HUES64 (cell line): ENCODE data around the gene TMEM63B. TPM values are rescaled to one million over a fixed set of nuclear protein-coding genes. Genes with fewer than 3 reads are reported as not detected.

Experiments used
- H3K27ac ChIP-seq: 2 replicates; pipeline ENCODE4 v1.7.0; 2013; ENCODE audit warnings: low read depth, low read length, inconsistent platforms
- H3K27me3 ChIP-seq: 2 replicates; pipeline ENCODE4 v1.6.1; 2013; ENCODE audit warnings: mild to moderate bottlenecking, low read length; ENCODE audit not compliant: insufficient read depth
- H3K36me3 ChIP-seq: 2 replicates; pipeline ENCODE4 v1.6.1; 2013; ENCODE audit warnings: mild to moderate bottlenecking, low read length; ENCODE audit not compliant: insufficient read depth
- H3K4me1 ChIP-seq: 2 replicates; pipeline ENCODE4 v1.6.1; 2013; ENCODE audit warnings: mild to moderate bottlenecking, low read length, moderate library complexity; ENCODE audit not compliant: insufficient read depth
- H3K4me3 ChIP-seq: 2 replicates; pipeline ENCODE4 v1.5.1; 2013; ENCODE audit warnings: mild to moderate bottlenecking, low read length, moderate library complexity
- H3K9ac ChIP-seq: 2 replicates; pipeline ENCODE4 v1.6.1; 2013; ENCODE audit warnings: mild to moderate bottlenecking, low read depth, low read length
- H3K9me3 ChIP-seq: 2 replicates; pipeline ENCODE4 v1.6.1; 2013; ENCODE audit warnings: low read depth, low read length; ENCODE audit not compliant: insufficient read depth
- WGBS: fragments of 150-250, 120-280 bp; methylation state at CpG from one replicate; pipeline ENCODE4 v1.1.7; 2013; ENCODE audit warnings: missing lambda C conversion rate; 5-methylcytosine and 5-hydroxymethylcytosine counted together
- polyA plus RNA-seq, 2 experiments: library from polyadenylated mRNA; stranded (reverse); fragments of 50-300 nt; gene quantifications; one replicate each; pipeline ENCODE4 v1.2.3, GENCODE V29; 2013

Gene TMEM63B
- 28.4 TPM for polyA plus RNA-seq (2013, experiment 1 of 2)
- 34.5 TPM for polyA plus RNA-seq (2013, experiment 2 of 2)

DNA sequence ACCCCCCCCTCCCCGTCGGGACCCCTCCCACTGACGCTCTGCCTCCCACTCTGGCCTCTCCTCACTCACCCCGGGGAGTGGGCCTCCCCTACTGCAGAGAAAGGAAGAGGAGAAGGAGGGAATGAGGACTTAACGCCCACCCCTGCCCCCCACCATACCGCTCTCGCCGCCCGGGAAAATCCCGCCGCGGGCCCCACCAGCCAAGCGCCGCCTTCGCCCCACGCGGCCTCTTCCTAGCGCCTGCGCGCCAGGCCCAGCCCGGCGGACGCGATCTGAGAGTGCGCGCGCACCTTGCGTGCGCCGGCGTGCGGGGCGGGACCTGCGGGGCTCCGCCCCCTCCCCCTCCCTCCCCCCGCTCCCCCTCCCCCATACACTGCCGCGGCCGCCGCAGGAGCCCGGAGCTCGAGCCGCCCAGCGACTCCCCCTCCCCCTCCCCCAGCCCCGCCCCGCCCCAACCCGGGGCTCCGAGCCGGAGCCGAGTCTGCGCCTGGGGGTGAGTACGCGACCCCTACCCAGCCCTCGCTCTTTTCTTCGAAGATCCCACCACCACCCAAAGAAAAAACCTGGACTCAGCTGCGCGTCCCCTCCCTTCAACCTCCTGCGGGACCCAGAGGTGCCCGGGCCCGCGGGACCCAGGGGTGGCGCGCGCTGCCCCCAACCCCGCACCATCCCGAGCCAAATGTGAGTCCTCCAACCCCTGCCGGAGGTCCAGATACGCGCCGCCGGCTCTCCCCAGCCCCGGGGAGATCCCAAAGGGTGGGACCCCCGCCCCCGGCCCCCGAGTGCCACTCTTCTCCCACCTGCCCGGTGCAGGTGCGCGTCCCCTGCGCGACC lies at the start of gene TMEM63B, which contains the start of gene MRPL14:
Gene TMEM63B (plus strand): TSS at position 369 of the 834 bp plus-strand sequence. CDS start 7,031 bp downstream, outside the sequence.
Gene MRPL14 (minus strand): TSS at position 267 of the 834 bp plus-strand sequence. CDS start 10,841 bp downstream, outside the sequence.
- Histone ChIP-seq H3K4me3 (peak within 1 kb of the TSS; percentile 89), H3K27me3 (0 out of 2 replicates have a peak, but pooled peaks cover 3% of the 10 kb centered on the region), H3K9me3 (no peaks in the 10 kb centered on the region), H3K27ac (peak within 1 kb of the TSS; percentile 68), H3K4me1 (peaks cover 42% of the 10 kb centered on the region), H3K36me3 (peaks cover 6% of the 10 kb centered on the region), H3K9ac (peak within 1 kb of the TSS; percentile 77)
- under 1% methylated on average over 59 of the region's 80 CpGs for WGBS

DNA sequence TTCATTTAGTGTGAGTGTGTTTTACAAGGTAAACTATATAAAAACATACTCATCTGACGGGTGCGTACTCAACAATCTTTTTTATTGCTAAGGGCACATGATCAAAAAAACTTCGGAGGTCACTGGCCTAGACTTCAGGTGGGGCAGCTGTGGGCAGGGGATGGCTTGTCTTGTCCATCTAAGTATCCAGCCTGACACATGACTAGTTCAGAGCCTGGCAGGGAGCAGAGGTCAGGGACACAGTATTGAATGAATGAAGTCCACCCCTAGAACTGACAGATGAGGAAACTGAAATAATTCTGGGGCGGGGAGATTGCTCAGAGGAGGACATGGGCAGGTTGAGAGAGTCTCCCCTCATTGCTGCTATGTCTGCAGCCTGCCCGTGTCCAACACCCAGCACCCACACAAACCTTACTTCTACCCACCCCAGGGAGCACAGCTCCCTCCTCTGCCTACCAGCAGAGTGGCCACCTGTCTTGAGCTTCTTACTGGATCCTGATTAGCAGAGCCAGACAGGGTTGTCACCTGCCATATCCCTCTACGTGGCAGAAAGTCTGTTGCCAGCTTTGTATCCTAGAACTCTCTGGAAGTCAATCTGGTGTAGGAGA lies 49.0 kb upstream of the TMEM63B start:
- no peak overlapping the region for H3K27ac ChIP-seq
- no peaks in the 10 kb centered on the region for H3K9me3 ChIP-seq
- no peak overlapping the region for H3K4me3 ChIP-seq
- H3K9ac ChIP-seq: no peak overlapping the region
- WGBS: 95% methylated on average over 6 of the region's 6 CpGs
- peaks cover 19% of the 10 kb centered on the region for H3K4me1 ChIP-seq
- H3K36me3 ChIP-seq: no peaks in the 10 kb centered on the region
- H3K27me3 ChIP-seq: no peaks in the 10 kb centered on the region

DNA sequence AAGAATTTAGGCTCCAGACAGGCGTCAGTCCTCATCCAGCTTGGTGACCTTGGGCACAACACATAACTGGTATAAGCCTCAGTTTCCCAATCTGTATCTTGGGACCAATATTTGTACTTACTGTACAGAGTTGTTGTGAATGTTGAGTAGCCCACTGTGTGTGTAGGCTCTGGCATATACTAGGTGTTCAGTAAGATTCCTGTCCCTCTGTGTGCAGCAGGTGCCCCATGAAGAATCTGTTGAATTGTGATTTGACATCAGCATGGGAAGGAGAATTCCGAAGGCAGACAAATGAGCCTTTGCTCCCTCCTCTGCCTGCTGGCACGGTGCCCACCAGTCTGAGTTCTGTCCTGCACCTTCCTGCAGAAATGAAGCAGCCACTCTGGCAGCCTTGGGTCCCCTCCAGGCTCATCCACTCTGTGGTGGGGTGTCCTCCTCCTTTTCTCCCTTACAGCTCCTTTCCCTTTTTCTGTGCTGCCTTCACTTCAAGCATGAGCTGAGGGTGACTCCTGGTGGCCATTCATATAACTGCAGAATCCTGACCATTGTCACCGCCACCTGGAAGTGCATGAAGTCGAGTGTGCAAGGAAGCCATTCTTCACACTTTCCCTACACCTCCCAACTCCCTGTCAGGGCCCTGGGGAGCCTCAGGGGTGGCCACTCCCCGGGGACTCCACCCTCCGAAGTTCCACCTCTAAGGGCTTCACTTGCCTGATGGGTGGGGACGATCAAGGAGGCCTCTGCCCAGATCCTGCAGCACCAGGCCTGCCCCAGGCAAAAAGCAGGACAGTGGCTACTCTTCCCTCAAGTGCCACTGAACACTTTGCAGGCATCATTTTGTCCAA lies 48.3 kb upstream of the TMEM63B start:
- peaks cover 14% of the 10 kb centered on the region for H3K4me1 ChIP-seq
- H3K9ac ChIP-seq: no peak overlapping the region
- WGBS: 40% methylated on average over 8 of the region's 8 CpGs
- no peaks in the 10 kb centered on the region for H3K27me3 ChIP-seq
- H3K27ac ChIP-seq: no peak overlapping the region
- no peaks in the 10 kb centered on the region for H3K36me3 ChIP-seq
- no peak overlapping the region for H3K4me3 ChIP-seq
- H3K9me3 ChIP-seq: no peaks in the 10 kb centered on the region

DNA sequence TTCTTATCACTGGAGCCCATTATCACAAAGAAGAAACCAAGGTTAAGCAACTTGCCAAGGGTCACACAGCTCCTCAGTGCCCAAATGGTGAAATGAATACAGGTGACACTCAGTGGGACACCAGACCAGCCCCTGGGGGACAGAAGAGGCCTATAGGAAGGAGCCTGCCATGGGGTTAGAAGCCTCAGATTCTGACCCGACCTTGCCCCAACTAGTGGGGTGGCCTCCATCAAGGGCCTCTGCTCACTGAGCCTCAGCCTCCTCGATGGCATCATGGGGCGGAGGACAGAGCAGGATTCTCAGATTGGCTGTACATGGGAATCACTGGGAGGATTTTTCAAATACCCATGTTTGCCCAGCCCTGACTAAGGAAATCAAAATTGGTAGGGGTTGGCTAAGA lies 47.7 kb upstream of the TMEM63B start:
- H3K9ac ChIP-seq: no peak overlapping the region
- WGBS: 88% methylated on average over 3 of the region's 3 CpGs
- H3K4me1 ChIP-seq: peaks cover 10% of the 10 kb centered on the region; the same call in 1 of the 2 replicates
- no peak overlapping the region for H3K4me3 ChIP-seq
- H3K9me3 ChIP-seq: no peaks in the 10 kb centered on the region
- no peak overlapping the region for H3K27ac ChIP-seq
- H3K36me3 ChIP-seq: no peaks in the 10 kb centered on the region
- H3K27me3 ChIP-seq: no peaks in the 10 kb centered on the region

DNA sequence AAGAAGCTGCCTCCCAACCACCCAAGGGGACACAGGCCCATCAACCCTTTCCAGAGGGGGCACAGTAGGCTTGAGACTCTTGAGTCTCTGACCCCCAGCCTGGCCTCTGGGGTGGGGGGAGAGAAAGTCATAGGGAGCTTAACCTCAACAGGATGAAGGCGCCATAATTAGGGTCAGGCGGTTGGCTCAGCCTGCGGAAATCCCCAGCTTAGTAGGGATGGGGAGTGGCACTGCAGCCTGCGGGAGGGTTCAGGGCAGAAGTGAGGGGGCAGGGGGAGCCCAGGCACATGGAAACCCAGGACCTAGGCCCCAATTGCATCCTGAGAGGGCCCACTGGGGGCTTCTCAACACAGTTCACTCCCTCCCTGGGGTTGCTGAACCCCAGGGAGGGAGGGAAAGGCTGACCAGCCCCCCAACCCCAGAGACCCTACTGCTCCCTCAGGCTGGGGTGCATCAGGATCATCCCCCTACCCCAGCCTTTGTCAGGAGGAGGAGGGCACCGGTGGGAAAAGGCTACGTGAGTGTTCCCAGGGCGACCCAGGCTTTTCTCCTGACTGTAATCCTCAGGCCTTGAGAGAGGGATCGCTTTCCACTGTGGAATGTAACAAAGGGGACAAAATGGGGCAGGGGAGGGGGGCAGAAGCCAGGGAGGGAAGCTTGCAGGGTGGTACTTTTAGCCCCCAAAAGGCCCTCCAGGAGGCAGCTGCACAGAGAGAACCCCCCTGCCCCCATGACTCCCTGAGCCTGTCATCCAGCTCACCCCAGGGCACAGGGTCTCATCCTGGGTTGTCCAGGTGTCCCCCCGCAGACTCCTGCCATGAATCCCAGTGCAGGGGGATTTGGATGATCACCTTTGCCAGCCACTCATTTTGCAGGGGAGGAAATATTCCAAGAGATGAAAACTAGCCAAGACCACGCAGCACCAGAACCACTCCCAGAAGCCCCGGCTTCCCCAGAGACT lies 46.5 kb upstream of the TMEM63B start:
- Histone ChIP-seq H3K27ac (no peak overlapping the region), H3K4me1 (peaks cover 10% of the 10 kb centered on the region; the same call in 1 of the 2 replicates), H3K9me3 (no peaks in the 10 kb centered on the region), H3K4me3 (no peak overlapping the region), H3K36me3 (no peaks in the 10 kb centered on the region), H3K27me3 (no peaks in the 10 kb centered on the region), H3K9ac (no peak overlapping the region)
- WGBS: 82% methylated on average over 11 of the region's 11 CpGs

DNA sequence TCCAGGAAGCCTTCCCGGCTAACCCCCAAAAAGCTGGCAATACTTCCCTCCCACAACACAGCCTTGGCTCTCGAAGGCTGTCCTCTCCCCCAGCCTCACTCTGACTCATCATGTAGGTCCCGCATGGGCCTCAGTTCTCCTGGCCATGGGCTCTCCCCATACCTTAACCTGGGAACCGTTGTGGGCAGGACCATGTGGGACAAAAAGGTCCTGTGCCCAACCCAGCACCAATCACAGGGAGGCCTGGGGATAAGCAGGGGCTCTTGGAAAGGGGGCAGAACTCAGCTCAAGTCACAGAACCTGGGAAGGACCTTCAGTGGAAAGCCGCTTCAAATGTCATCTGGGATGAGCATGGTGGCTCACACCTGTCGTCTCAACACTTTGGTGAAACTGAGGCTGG lies 45.6 kb upstream of the TMEM63B start:
- WGBS: 90% methylated on average over 6 of the region's 6 CpGs
- Histone ChIP-seq H3K4me1 (peaks cover 5% of the 10 kb centered on the region; the same call in 1 of the 2 replicates), H3K27me3 (no peaks in the 10 kb centered on the region), H3K36me3 (no peaks in the 10 kb centered on the region), H3K27ac (no peak overlapping the region), H3K9ac (no peak overlapping the region), H3K9me3 (no peaks in the 10 kb centered on the region), H3K4me3 (no peak overlapping the region)

DNA sequence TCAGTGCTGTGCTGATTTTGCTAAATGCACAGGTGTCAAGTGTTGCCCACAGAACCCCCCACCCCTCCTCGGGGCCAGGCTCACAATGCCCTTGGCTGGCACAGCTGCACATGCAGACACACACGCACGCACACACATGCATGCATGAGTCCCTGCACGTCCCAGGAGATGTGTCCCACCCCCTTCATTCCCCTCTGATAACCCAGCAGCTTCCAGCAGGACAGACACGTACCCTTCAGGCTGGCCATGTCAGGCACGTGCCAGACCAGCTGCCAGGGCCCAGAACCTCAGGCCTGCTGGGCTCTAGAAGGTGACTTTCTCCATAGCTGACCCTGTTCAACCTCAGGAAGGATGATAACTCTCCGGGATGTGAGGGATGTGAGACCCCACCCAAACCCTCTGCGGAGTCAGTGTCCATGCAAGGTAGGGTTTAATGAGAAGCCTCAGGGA lies 44.5 kb upstream of the TMEM63B start:
- no peaks in the 10 kb centered on the region for H3K9me3 ChIP-seq
- peaks cover 3% of the 10 kb centered on the region; the same call in 1 of the 2 replicates for H3K4me1 ChIP-seq
- H3K27me3 ChIP-seq: no peaks in the 10 kb centered on the region
- WGBS: 92% methylated on average over 8 of the region's 8 CpGs
- H3K27ac ChIP-seq: no peak overlapping the region
- no peaks in the 10 kb centered on the region for H3K36me3 ChIP-seq
- H3K9ac ChIP-seq: no peak overlapping the region
- H3K4me3 ChIP-seq: no peak overlapping the region

DNA sequence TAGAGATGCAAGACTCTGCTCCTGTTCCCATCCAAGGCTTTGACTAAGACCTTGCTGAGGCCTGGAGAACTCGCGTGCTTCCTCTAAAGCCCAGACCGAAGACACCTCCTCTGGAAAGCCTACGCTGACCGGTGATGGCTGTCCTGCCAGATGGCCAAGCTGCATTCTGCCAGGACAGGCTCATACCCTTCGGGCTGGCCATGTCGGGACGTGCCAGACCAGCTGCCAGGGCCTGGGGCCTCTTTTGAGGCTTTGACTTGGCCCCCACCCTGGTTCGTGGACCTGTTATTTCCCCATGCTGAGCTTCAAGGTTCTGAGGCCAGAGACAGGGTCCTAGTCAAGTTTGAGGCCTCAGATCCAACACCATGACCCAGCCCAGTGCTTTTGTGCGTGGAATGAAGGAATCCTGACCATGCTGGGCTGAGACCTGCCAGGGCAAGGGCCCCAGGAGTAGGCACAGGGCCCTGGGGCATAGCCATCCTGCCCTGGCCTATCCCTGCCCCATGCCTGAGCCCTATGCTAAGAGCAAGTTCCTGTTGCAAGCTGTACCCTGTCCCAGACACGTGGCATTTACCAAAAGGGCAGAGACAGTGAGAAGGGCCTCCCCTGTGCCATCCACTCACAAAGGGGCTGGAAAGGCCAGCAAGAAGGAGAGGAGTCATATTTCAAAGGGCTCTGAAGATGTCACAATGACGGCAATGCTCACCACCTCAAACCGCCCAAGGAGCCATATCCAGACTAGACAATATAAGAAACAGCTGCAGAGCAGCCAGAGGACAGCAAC lies 42.9 kb upstream of the TMEM63B start:
- Histone ChIP-seq H3K27ac (no peak overlapping the region), H3K4me1 (peaks cover 3% of the 10 kb centered on the region; the same call in 1 of the 2 replicates), H3K27me3 (no peaks in the 10 kb centered on the region), H3K9me3 (no peaks in the 10 kb centered on the region), H3K36me3 (0 out of 2 replicates have a peak, but pooled peaks cover 3% of the 10 kb centered on the region), H3K4me3 (no peak overlapping the region), H3K9ac (no peak overlapping the region)
- WGBS: 85% methylated on average over 13 of the region's 13 CpGs

DNA sequence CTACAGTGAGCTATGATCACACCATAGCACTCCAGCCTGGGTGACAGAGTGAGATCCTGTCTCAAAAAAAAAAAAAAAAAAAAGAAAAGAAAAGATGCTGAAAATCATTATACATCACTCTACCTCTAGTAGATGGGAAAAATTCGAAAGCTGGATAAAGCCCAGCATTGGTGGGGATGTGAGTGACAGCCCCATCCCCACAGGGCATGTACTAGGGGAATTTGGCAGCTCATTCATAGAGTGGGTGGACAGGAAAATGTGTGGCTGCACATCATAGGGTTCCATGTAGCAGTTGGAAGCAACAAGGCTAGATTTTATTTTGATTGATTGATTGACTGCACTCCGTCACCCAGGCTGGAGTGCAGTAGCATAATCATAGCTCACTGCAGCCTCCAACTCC lies 42.1 kb upstream of the TMEM63B start:
- 88% methylated on average over 2 of the region's 2 CpGs for WGBS
- no peaks in the 10 kb centered on the region for H3K27me3 ChIP-seq

More for the DNA sequence above, 42.1 kb upstream of the TMEM63B start:
- Histone ChIP-seq H3K4me1 (peaks cover 3% of the 10 kb centered on the region; the same call in 1 of the 2 replicates), H3K9ac (no peak overlapping the region), H3K9me3 (no peaks in the 10 kb centered on the region), H3K4me3 (no peak overlapping the region), H3K27ac (no peak overlapping the region), H3K36me3 (peaks cover 10% of the 10 kb centered on the region; the same call in 1 of the 2 replicates)
